Measurements from ENCODE around the gene KCNQ1OT1. TPM values are rescaled to one million over a fixed set of nuclear protein-coding genes. Genes with fewer than 3 reads are reported as not detected.

Gene KCNQ1OT1
- total and polyA plus RNA-seq, 8 donors = under 0.01 to 15.1 (median 2.3) TPM

DNA sequence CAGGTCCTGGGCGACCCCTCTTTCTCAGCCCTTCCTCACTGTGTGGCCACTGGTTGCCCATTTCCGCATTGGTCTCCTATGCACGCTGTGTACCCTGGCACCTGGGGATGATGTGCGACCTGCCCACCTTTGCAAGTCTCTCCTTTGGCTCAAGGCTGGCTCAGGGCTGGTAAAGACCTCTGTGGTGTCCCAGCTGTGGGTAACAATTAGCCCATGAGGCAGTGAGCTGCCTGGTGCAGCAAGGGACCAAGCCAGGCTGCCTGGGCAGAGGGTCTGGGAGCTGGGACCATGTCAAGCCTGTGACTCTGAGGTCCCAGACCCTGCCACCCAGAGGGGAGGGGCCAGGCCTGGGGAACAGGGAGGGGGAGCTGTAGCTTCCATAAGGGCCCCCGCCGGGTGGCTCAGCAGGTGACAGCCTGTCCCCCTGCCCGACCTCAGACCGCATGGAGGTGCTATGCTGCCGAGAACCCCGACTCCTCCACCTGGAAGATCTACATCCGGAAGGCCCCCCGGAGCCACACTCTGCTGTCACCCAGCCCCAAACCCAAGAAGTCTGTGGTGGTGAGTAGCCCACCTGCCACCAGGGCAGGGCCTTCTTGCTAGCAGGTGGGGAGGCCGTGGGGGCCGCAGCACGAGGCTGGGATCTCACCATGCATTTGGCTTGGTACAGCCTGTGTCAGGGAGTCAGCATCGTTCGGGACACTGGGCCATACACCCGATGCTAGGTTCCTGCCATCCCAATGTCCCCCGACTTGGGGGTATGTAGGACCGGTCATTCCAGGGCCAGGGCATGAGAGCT is 112.5 kb downstream of the KCNQ1OT1 start:
- intact Hi-C loops (cut with DNase I; ENCODE audit: low total_unique reads) = no loop called here
- Histone ChIP-seq H3K27me3 (no peaks in the 10 kb centered on the region), H3K4me3 (no peak overlapping the region), H3K36me3 (peaks cover 0 to 63% (median 51%) of the 10 kb centered on the region in 4 donors), H3K9me3 (no peaks in the 10 kb centered on the region), H3K27ac (no peak overlapping the region), H3K4me1 (no peaks in the 10 kb centered on the region)
- TF ChIP-seq POLR2A (IDR thresholded peaks at IDR 0.05) = no peak
- TF ChIP-seq EP300 (IDR thresholded peaks at IDR 0.05) = no peak
- TF ChIP-seq, protein P1, sequence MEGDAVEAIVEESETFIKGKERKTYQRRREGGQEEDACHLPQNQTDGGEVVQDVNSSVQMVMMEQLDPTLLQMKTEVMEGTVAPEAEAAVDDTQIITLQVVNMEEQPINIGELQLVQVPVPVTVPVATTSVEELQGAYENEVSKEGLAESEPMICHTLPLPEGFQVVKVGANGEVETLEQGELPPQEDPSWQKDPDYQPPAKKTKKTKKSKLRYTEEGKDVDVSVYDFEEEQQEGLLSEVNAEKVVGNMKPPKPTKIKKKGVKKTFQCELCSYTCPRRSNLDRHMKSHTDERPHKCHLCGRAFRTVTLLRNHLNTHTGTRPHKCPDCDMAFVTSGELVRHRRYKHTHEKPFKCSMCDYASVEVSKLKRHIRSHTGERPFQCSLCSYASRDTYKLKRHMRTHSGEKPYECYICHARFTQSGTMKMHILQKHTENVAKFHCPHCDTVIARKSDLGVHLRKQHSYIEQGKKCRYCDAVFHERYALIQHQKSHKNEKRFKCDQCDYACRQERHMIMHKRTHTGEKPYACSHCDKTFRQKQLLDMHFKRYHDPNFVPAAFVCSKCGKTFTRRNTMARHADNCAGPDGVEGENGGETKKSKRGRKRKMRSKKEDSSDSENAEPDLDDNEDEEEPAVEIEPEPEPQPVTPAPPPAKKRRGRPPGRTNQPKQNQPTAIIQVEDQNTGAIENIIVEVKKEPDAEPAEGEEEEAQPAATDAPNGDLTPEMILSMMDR (IDR thresholded peaks at IDR 0.05) = no peak
- TF ChIP-seq POLR2AphosphoS5 (IDR thresholded peaks at IDR 0.05) = no peak
- DNase-seq = peak in 1 of 2 donors; percentile 21
- 93 to 95% (median 95%) methylated on average over 8 to 20 of the region's 20 CpGs for WGBS, 5 donors

DNA sequence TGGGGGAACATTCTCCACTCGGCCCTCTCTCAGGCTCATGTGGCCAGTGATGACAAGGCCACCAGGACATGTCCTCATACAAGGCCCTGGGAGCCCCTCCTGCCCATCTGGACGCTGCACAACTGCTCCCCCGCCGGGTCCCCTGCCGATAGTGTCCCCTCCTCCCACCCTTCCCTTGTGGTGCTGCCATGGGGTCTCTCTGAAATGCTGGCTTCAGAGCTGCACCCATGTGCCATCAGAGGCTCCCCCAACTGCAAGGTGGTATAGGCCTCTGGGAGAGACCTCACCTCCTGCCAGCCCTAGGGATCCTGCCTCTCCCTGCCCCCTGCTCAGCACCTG is 113.0 kb downstream of the KCNQ1OT1 start:
- no peaks in the 10 kb centered on the region for H3K27me3 ChIP-seq
- H3K27ac ChIP-seq = no peak overlapping the region
- H3K4me3 ChIP-seq = no peak overlapping the region
- intact Hi-C loops (cut with DNase I; ENCODE audit: low total_unique reads) = no loop called here
- TF ChIP-seq, protein P1 (IDR thresholded peaks at IDR 0.05) = no peak
- TF ChIP-seq POLR2AphosphoS5 (IDR thresholded peaks at IDR 0.05) = no peak
- TF ChIP-seq POLR2A (IDR thresholded peaks at IDR 0.05) = no peak
- TF ChIP-seq EP300 (IDR thresholded peaks at IDR 0.05) = no peak
- no peak for DNase-seq
- no peaks in the 10 kb centered on the region for H3K4me1 ChIP-seq
- peaks cover 0 to 59% (median 46%) of the 10 kb centered on the region in 4 donors for H3K36me3 ChIP-seq
- no peaks in the 10 kb centered on the region for H3K9me3 ChIP-seq
- 80 to 95% (median 91%) methylated on average over 3 to 5 of the region's 5 CpGs for WGBS, 5 donors

DNA sequence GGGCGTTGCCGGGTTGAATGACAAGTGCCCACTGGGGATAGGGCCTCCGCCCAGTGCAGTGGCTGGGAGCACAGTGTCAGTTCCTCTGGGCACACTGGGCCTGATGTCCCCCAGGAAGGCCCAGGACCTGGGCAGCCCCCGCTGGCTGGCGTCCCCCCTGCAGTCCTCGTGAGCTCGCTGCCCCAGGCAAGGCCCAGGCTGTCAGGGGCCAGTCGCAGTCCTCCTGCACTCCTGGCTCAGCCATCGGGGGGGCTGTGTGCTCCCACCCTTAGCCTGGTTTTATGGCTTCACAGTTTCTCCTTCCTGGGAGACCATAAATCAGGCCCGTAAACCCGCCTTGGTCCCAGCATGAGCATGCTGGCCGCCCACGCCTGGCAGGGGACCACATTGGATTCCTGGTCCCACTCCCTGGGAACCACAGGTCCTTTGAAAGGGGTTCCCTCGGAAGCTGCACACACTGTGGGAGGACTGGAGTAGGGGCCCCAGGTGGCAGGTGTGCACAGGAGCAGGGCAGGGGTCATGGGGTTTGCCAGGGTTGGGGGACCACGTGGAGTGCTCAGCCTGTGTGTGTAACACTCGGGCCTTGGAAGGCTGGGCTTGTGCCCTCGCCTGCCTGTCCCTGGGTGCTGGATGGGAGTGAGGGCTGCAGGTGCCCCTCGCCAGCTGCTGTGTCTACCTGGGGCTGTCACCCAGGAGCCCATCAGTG is 113.6 kb downstream of the KCNQ1OT1 start:
- WGBS, 5 donors = 88 to 96% (median 94%) methylated on average over 9 to 18 of the region's 18 CpGs
- Histone ChIP-seq H3K36me3 (peaks cover 0 to 53% (median 42%) of the 10 kb centered on the region in 4 donors), H3K27me3 (no peaks in the 10 kb centered on the region), H3K9me3 (no peaks in the 10 kb centered on the region), H3K27ac (no peak overlapping the region), H3K4me1 (no peaks in the 10 kb centered on the region), H3K4me3 (no peak overlapping the region)
- intact Hi-C loops (cut with DNase I; ENCODE audit: low total_unique reads) = no loop called here
- TF ChIP-seq, protein P1 (IDR thresholded peaks at IDR 0.05) = no peak
- TF ChIP-seq POLR2A (IDR thresholded peaks at IDR 0.05) (no peak), EP300 (IDR thresholded peaks at IDR 0.05) (no peak), POLR2AphosphoS5 (IDR thresholded peaks at IDR 0.05) (no peak)
- DNase-seq = peak; percentile 4 to 13

DNA sequence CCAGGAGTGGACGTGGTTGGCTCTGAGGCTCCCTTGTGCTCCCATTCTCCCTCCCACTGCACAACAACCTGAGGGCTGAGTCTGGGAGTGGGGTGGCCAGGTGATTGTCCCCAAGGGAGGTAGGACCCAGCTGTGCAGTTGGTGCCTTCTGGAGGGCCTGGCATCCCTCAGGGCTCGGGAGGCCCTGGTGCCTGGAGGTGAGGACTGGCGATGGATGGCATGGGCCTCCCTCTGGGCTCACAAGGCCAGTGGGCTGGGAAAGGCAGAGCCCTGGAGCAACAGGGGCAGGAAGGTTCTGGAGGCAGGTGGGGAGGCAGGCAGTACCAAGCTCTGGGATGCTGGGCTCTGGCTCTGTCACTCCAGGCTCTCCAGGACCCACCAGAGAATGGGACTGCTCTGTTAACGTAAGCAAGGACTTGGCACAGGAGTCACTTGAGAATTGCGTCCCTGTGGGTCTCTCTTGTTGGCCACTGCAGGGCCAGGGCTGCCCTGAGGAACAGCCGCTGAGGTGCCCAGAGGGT is 114.2 kb downstream of the KCNQ1OT1 start:
- no peak for TF ChIP-seq POLR2AphosphoS5 (IDR thresholded peaks at IDR 0.05)
- no peak for TF ChIP-seq EP300 (IDR thresholded peaks at IDR 0.05)
- TF ChIP-seq, protein P1 (IDR thresholded peaks at IDR 0.05) = no peak
- TF ChIP-seq POLR2A (IDR thresholded peaks at IDR 0.05) = no peak
- intact Hi-C loops (cut with DNase I; ENCODE audit: low total_unique reads) = no loop called here
- Histone ChIP-seq H3K4me1 (no peaks in the 10 kb centered on the region), H3K4me3 (no peak overlapping the region), H3K27ac (no peak overlapping the region), H3K9me3 (no peaks in the 10 kb centered on the region), H3K27me3 (no peaks in the 10 kb centered on the region), H3K36me3 (peaks cover 0 to 47% (median 36%) of the 10 kb centered on the region in 4 donors)
- 93 to 98% (median 93%) methylated on average over 3 to 6 of the region's 6 CpGs for WGBS, 5 donors
- peak; percentile 0 to 20 for DNase-seq
